Endodermal cell (in vitro differentiated cells): Measurements from ENCODE around the gene ZNF37A. TPM values are rescaled to one million over a fixed set of nuclear protein-coding genes. Genes with fewer than 3 reads are reported as not detected.

ENCODE experiments used
- DNase-seq: peaks from one replicate; pipeline ENCODE4 v3.0.0-alpha.2; 2017
- H3K27ac ChIP-seq: 2 replicates; pipeline ENCODE4 v1.5.1; 2013; ENCODE audit warnings: mild to moderate bottlenecking, low read depth, low read length, moderate library complexity
- H3K27me3 ChIP-seq: 2 replicates; pipeline ENCODE4 v1.6.1; 2013; ENCODE audit warnings: mild to moderate bottlenecking, low read length, moderate library complexity; ENCODE audit not compliant: insufficient read depth, control insufficient read depth, poor library complexity, severe bottlenecking
- H3K36me3 ChIP-seq: 2 replicates; pipeline ENCODE4 v1.7.0; 2013; ENCODE audit warnings: mild to moderate bottlenecking, low read length, moderate library complexity; ENCODE audit not compliant: control insufficient read depth, insufficient read depth
- H3K4me1 ChIP-seq: one replicate; pipeline ENCODE4 v1.7.0; 2013; ENCODE audit warnings: low read length; ENCODE audit not compliant: control insufficient read depth, insufficient read depth
- H3K4me3 ChIP-seq: 2 replicates; pipeline ENCODE4 v1.5.1; 2013; ENCODE audit warnings: mild to moderate bottlenecking, low read length, moderate library complexity
- H3K9ac ChIP-seq: 2 replicates; pipeline ENCODE4 v1.6.1; 2013; ENCODE audit warnings: mild to moderate bottlenecking, low read length, moderate library complexity; ENCODE audit not compliant: poor library complexity, severe bottlenecking; ENCODE audit errors: extremely low read depth
- H3K9me3 ChIP-seq: 2 replicates; pipeline ENCODE4 v1.6.1; 2013; ENCODE audit warnings: mild to moderate bottlenecking, low read length, moderate library complexity; ENCODE audit not compliant: control insufficient read depth
- H3K27ac Mint-ChIP-seq: 2 replicates; pipeline ENCODE4 v1.8.0; 2020; ENCODE audit warnings: mixed read lengths
- H3K27me3 Mint-ChIP-seq: 2 replicates; pipeline ENCODE4 v1.8.0; 2021; ENCODE audit warnings: mild to moderate bottlenecking, mixed read lengths; ENCODE audit not compliant: insufficient read depth
- H3K36me3 Mint-ChIP-seq: 2 replicates; pipeline ENCODE4 v1.8.0; 2020; ENCODE audit warnings: low read depth, mixed read lengths
- H3K4me1 Mint-ChIP-seq: 2 replicates; pipeline ENCODE4 v1.8.0; 2020; ENCODE audit warnings: mixed read lengths
- H3K4me3 Mint-ChIP-seq: 2 replicates; pipeline ENCODE4 v1.8.0; 2020; ENCODE audit warnings: mild to moderate bottlenecking, moderate library complexity, mixed read lengths
- H3K9me3 Mint-ChIP-seq: 2 replicates; pipeline ENCODE4 v1.8.0; 2020; ENCODE audit warnings: mild to moderate bottlenecking, mixed read lengths
- CTCF ChIP-seq: fragments of 200-600 bp; sonication (generic); conservative IDR thresholded peaks from 2 replicates; pipeline ENCODE4 v1.5.0; 2021; ENCODE audit warnings: antibody characterized with exemption, mild to moderate bottlenecking
- WGBS, 2 experiments: methylation state at CpG; one replicate each; pipeline versions ENCODE4 v1.1.5 to v1.1.7; 2013; ENCODE audit warnings: missing lambda C conversion rate in 2 of 2, mixed read lengths in 1 of 2; ENCODE audit not compliant: insufficient coverage in 1 of 2, insufficient read length in 1 of 2; 5-methylcytosine and 5-hydroxymethylcytosine counted together
- total RNA-seq, 2 donors: library from RNA; stranded (reverse); fragmentation: NEBNext Ultra II Directional in 1 of 2; extraction: Animal tissue kit (Norgen Biotek cat#: 25700) in 1 of 2; gene quantifications; 2 replicates in 1 of 2; 3 replicates in 1 of 2; pipeline ENCODE4 v1.2.1, GENCODE V29; 2021

ZNF37A gene
- total RNA-seq, 2 donors from 2014 or later = 11.0 to 11.4 TPM

- Mint-ChIP-seq H3K4me1 (no peaks in the 10 kb centered on the region), H3K4me3 (peak overlapping the region; percentile 80), H3K9me3 (peaks cover 31% of the 10 kb centered on the region), H3K27me3 (no peaks in the 10 kb centered on the region), H3K27ac (no peak overlapping the region), H3K36me3 (peaks cover 38% of the 10 kb centered on the region)
- DNase-seq = no peak
- Histone ChIP-seq H3K27me3 (no peaks in the 10 kb centered on the region), H3K36me3 (peaks cover 12% of the 10 kb centered on the region), H3K9ac (no peak overlapping the region), H3K27ac (no peak overlapping the region), H3K4me1 (no peaks in the 10 kb centered on the region), H3K9me3 (peaks cover 42% of the 10 kb centered on the region), H3K4me3 (peak overlapping the region; percentile 79)
- TF ChIP-seq CTCF = no peak
- 52 to 67% methylated on average over 14 to 16 of the region's 16 CpGs for WGBS, 2 experiments
Observed at GRCh38 chr10:38093816-38094157, 350 bp upstream of the ZNF37A start.

GRCh38 chr10:38094927-38095574 is 914 bp downstream of the ZNF37A start:
- H3K4me1 ChIP-seq = no peaks in the 10 kb centered on the region
- H3K4me3 ChIP-seq = peak overlapping the region; percentile 79
- no peaks in the 10 kb centered on the region for H3K27me3 Mint-ChIP-seq
- peaks cover 49% of the 10 kb centered on the region for H3K9me3 ChIP-seq
- H3K9ac ChIP-seq = no peak overlapping the region
- no peaks in the 10 kb centered on the region for H3K4me1 Mint-ChIP-seq
- no peaks in the 10 kb centered on the region for H3K27me3 ChIP-seq
- H3K4me3 Mint-ChIP-seq = peak overlapping the region; percentile 80
- H3K9me3 Mint-ChIP-seq = peaks cover 43% of the 10 kb centered on the region
- no peak for DNase-seq
- peaks cover 51% of the 10 kb centered on the region for H3K36me3 Mint-ChIP-seq
- 88 to 100% methylated on average over 5 to 21 of the region's 21 CpGs for WGBS, 2 experiments
- no peak overlapping the region for H3K27ac Mint-ChIP-seq
- H3K27ac ChIP-seq = no peak overlapping the region
- H3K36me3 ChIP-seq = peaks cover 12% of the 10 kb centered on the region
- TF ChIP-seq CTCF = no peak

GRCh38 chr10:38102880-38103279 is 8.7 kb downstream of the ZNF37A start:
- Histone ChIP-seq H3K9me3 (peaks cover 79% of the 10 kb centered on the region), H3K36me3 (peaks cover 7% of the 10 kb centered on the region), H3K27ac (no peak overlapping the region), H3K4me1 (no peaks in the 10 kb centered on the region), H3K4me3 (no peak overlapping the region), H3K27me3 (no peaks in the 10 kb centered on the region), H3K9ac (no peak overlapping the region)
- Mint-ChIP-seq H3K27me3 (no peaks in the 10 kb centered on the region), H3K4me3 (no peak overlapping the region), H3K4me1 (no peaks in the 10 kb centered on the region), H3K9me3 (peaks cover 93% of the 10 kb centered on the region), H3K36me3 (peaks cover 90% of the 10 kb centered on the region), H3K27ac (no peak overlapping the region)
- no peak for TF ChIP-seq CTCF
- WGBS, 2 experiments = no CpG with 5 or more reads among the region's 1 CpG
- DNase-seq = no peak
